Fibroblast of the conjunctiva (primary cell): ENCODE results near the gene EP400.

ENCODE experiments used
- DNase-seq: peaks from one replicate; pipeline ENCODE4 v3.0.0-alpha.2; 2010; ENCODE audit warnings: low read depth

The EP400 gene

DNA sequence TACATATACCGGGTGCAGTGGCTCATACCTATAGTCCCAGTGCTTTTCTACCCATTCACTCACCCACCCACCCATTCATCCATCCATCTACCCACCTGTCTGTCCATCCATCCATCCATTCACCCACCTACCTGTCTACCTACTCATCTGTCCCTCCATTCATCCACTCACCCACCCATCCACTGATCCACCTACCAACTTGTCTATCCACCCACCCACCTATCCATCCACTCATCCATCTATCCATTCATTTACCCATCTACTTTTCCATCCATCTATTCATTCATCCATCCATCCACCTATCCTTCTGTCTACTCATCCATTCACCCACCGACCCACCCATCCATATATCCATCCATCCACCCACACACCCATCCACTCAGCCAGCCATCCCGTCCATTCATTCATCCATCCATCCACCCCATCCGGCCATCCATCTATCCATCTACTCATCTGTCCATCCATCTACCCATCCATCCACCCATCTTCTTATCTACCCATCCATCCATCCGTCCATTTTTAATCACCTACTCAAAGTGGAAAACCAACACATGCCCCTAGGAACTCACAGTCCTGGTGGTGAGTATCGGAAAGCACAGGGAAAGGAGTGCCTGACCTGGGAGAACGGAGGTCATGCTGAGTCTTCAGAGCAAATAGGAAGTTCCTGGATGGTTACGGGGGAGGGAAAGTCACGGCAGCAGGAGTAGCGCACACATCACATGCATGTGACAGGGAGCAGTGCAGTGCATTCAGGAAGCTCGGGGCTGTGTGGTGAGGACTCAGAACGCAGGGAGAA, 174.4 kb downstream of the EP400 start:
- DNase-seq = no peak

GRCh38 chr12:132124766-132125425, 175.2 kb downstream of the EP400 start:
- DNase-seq = no peak

- DNase-seq = no peak
Observed at GRCh38 chr12:132125736-132126135, 176.0 kb downstream of the EP400 start.

DNA sequence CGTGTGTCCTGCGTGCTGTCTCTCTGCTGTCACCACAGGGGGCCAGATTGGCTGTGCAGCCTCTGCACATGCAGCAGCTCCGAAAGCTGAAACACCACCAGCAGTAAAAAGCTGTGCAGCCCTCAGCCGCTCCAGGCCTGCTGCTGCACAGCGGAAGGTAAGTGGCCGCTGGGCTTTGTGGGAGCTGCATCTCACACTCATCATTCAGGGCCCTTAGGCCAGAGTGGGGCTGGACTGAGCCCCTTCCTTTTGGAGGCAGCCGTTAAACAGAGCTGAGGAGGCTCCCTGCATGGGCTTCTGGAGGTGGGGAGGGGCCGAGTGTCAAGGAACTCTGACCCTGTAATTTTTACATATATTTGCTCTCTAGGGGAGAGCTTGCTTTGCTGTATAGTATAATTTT, 177.3 kb downstream of the EP400 start:
- no peak for DNase-seq

- no peak for DNase-seq
Observed at GRCh38 chr12:132129007-132129406, 179.3 kb downstream of the EP400 start.

DNA sequence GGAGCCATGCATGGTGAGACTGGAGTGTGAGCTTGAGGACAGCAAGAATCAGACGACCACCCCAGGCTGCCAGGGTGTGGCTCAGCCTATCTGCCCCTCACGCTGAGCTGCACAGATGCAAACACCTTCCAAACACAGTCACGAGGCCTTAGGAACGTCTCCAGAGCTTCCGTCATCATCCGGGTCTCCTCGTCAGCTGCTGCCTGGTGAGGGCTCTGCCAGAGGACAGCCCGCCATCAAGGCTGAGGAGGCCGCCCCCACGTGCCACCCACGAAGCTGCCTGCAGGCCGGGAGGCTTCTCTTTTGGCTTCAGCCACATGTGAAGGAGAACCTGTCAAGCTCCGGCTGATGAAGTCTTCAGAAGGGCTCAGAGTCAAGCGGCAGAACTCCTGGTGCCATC, 180.9 kb downstream of the EP400 start:
- no peak for DNase-seq
